Stimulated activated CD4-positive, alpha-beta T cell treated with anti-CD3 and anti-CD28 coated beads, Interleukin-1b, Interleukin-23, amount 100 ng/mL, for 48 hours (primary cell): ENCODE results near the gene MYL4.
"Not testable (repeated sequence)": the region's sequence is repeated elsewhere in the genome, so short reads cannot be mapped to it uniquely, and the experiment has no call there.

ENCODE experiments used
- DNase-seq: peaks from one replicate; pipeline ENCODE4 v3.0.0-alpha.2; 2020

Gene MYL4

GRCh38 chr17:47197821-47198220, 11.3 kb upstream of the MYL4 start:
- DNase-seq, result no peak

- no peak for DNase-seq
Observed at GRCh38 chr17:47199627-47200324, 9.4 kb upstream of the MYL4 start.

- DNase-seq, result no peak
Observed at GRCh38 chr17:47200325-47200664, 8.9 kb upstream of the MYL4 start.

GRCh38 chr17:47201166-47201565, 8.0 kb upstream of the MYL4 start:
- no peak for DNase-seq

GRCh38 chr17:47203984-47204721, 5.0 kb upstream of the MYL4 start:
- DNase-seq, result peak; percentile 77

GRCh38 chr17:47204722-47205418, 4.3 kb upstream of the MYL4 start:
- DNase-seq, result peak; percentile 13

- peak; percentile 75 for DNase-seq
Observed at GRCh38 chr17:47205419-47205963, 3.7 kb upstream of the MYL4 start.

GRCh38 chr17:47207143-47208067, 1.7 kb upstream of the MYL4 start:
- DNase-seq, result no peak

- no peak for DNase-seq
Observed at GRCh38 chr17:47209499-47209898, 351 bp downstream of the MYL4 start.

GRCh38 chr17:47210105-47210504, 957 bp downstream of the MYL4 start:
- DNase-seq, result no peak

GRCh38 chr17:47210779-47211178, 1.6 kb downstream of the MYL4 start:
- no peak for DNase-seq

- DNase-seq, result no peak
Observed at GRCh38 chr17:47212458-47212857, 3.3 kb downstream of the MYL4 start.

- DNase-seq, result no peak
Observed at GRCh38 chr17:47213540-47213939, 4.4 kb downstream of the MYL4 start.

- no peak for DNase-seq
Observed at GRCh38 chr17:47214931-47215330, 5.8 kb downstream of the MYL4 start.

GRCh38 chr17:47216821-47217220, 7.7 kb downstream of the MYL4 start:
- not testable (repeated sequence) for DNase-seq

- not testable (repeated sequence) for DNase-seq
Observed at GRCh38 chr17:47217279-47217678, 8.1 kb downstream of the MYL4 start.

- DNase-seq, result no peak
Observed at GRCh38 chr17:47218896-47219430, 9.8 kb downstream of the MYL4 start.

GRCh38 chr17:47219621-47220475, 10.7 kb downstream of the MYL4 start:
- no peak for DNase-seq

- no peak for DNase-seq
Observed at GRCh38 chr17:47220531-47220999, 11.4 kb downstream of the MYL4 start.

- DNase-seq, result no peak
Observed at GRCh38 chr17:47221154-47221553, 12.0 kb downstream of the MYL4 start.

- no peak for DNase-seq
Observed at GRCh38 chr17:47222047-47222446, 12.9 kb downstream of the MYL4 start.
